Loucy (cell line): ENCODE measurements around the gene KRT27.

Experiments
- H2AFZ ChIP-seq: fragments of 200-600 bp; sonication (generic); 2 replicates; pipeline ENCODE4 v1.6.0; 2016; ENCODE audit warnings: antibody characterized with exemption, mild to moderate bottlenecking, low read length, moderate library complexity
- H3F3A ChIP-seq: fragments of 200-600 bp; 2 replicates; pipeline ENCODE4 v1.6.0; 2016; ENCODE audit warnings: antibody characterized with exemption, low read depth, mild to moderate bottlenecking
- H3K27me3 ChIP-seq: fragments of 200-600 bp; sonication (generic); 2 replicates; pipeline ENCODE4 v1.6.1; 2014; ENCODE audit warnings: low read length, mild to moderate bottlenecking; ENCODE audit not compliant: insufficient read depth, poor library complexity, severe bottlenecking
- H3K36me3 ChIP-seq: fragments of 200-600 bp; sonication (generic); 2 replicates; pipeline ENCODE4 v1.6.1; 2016; ENCODE audit warnings: low read length; ENCODE audit not compliant: insufficient read depth
- H3K4me1 ChIP-seq: fragments of 200-600 bp; sonication (generic); 2 replicates; pipeline ENCODE4 v1.5.1; 2014; ENCODE audit warnings: low read length, mild to moderate bottlenecking; ENCODE audit not compliant: insufficient read depth, poor library complexity, severe bottlenecking
- H3K4me2 ChIP-seq: fragments of 200-600 bp; sonication (generic); 2 replicates; pipeline ENCODE4 v1.6.0; 2014; ENCODE audit warnings: antibody characterized with exemption, low read length, low read depth, mild to moderate bottlenecking; ENCODE audit not compliant: poor library complexity, severe bottlenecking
- H3K4me3 ChIP-seq: fragments of 200-600 bp; sonication (generic); 2 replicates; pipeline ENCODE4 v1.5.1; 2014; ENCODE audit warnings: low read length, mild to moderate bottlenecking, mixed read lengths; ENCODE audit not compliant: poor library complexity, severe bottlenecking
- H3K79me2 ChIP-seq: fragments of 200-600 bp; sonication (generic); 2 replicates; pipeline ENCODE4 v1.6.1; 2014; ENCODE audit warnings: low read length; ENCODE audit not compliant: insufficient read depth
- H3K9ac ChIP-seq: fragments of 200-600 bp; sonication (generic); 2 replicates; pipeline ENCODE4 v1.6.0; 2014; ENCODE audit warnings: mild to moderate bottlenecking, low read depth, low read length, moderate library complexity; ENCODE audit not compliant: poor library complexity, severe bottlenecking
- H3K9me2 ChIP-seq: fragments of 200-600 bp; sonication (generic); replicated peaks from 2 replicates; pipeline ENCODE4 v1.6.1; 2016; ENCODE audit warnings: low read depth, low read length, mixed read lengths
- H3K9me3 ChIP-seq: fragments of 200-600 bp; sonication (generic); 2 replicates; pipeline ENCODE4 v1.6.1; 2014; ENCODE audit warnings: mild to moderate bottlenecking, antibody characterized with exemption, low read length, low read depth; ENCODE audit not compliant: insufficient read depth
- H4K20me1 ChIP-seq: fragments of 200-600 bp; sonication (generic); 2 replicates; pipeline ENCODE4 v1.6.0; 2014; ENCODE audit warnings: antibody characterized with exemption, low read length, mild to moderate bottlenecking; ENCODE audit not compliant: insufficient read depth, poor library complexity, severe bottlenecking
- EZH2phosphoT487 ChIP-seq: fragments of 200-600 bp; IDR thresholded peaks from 2 replicates; pipeline ENCODE4 v1.6.1; 2018; ENCODE audit warnings: antibody characterized with exemption, mild to moderate bottlenecking, moderate library complexity, borderline replicate concordance
- TF ChIP-seq, protein P1 (sequence below): fragments of 200-600 bp; sonication (generic); conservative IDR thresholded peaks from 2 replicates; pipeline ENCODE4 v1.5.1; 2014; ENCODE audit warnings: mild to moderate bottlenecking, antibody characterized with exemption, low read length

The KRT27 gene

DNA sequence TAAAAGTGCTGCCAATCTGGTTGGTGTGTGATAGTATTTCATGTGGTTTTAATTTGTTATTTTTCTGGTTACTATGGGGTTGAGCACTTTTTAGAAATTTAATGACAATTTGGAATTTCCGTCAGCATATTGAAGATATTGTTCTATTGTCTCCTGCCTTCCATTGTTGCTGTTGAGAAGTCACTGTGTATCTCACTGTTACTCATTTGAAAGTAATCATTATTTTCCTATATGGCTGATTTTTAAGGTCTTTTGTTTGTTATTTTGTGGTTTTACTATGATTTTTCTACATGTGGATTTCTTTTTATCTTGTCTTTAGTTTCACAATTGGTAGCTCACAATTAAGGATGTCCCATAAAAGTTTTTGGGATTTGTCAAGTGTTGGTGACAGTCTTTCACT is 18.6 kb downstream of the KRT27 start:
- Histone ChIP-seq H3K27me3 (no peaks in the 10 kb centered on the region), H3K9me3 (peaks cover 23% of the 10 kb centered on the region; the same call in 1 of the 2 replicates), H3F3A (no peaks in the 10 kb centered on the region), H3K9ac (no peak overlapping the region), H3K4me2 (no peak overlapping the region), H4K20me1 (no peaks in the 10 kb centered on the region), H3K79me2 (no peaks in the 10 kb centered on the region), H3K4me3 (no peak overlapping the region), H2AFZ (no peak overlapping the region), H3K4me1 (no peaks in the 10 kb centered on the region), H3K9me2 (no peaks in the 10 kb centered on the region), H3K36me3 (no peaks in the 10 kb centered on the region)
- TF ChIP-seq, protein P1, sequence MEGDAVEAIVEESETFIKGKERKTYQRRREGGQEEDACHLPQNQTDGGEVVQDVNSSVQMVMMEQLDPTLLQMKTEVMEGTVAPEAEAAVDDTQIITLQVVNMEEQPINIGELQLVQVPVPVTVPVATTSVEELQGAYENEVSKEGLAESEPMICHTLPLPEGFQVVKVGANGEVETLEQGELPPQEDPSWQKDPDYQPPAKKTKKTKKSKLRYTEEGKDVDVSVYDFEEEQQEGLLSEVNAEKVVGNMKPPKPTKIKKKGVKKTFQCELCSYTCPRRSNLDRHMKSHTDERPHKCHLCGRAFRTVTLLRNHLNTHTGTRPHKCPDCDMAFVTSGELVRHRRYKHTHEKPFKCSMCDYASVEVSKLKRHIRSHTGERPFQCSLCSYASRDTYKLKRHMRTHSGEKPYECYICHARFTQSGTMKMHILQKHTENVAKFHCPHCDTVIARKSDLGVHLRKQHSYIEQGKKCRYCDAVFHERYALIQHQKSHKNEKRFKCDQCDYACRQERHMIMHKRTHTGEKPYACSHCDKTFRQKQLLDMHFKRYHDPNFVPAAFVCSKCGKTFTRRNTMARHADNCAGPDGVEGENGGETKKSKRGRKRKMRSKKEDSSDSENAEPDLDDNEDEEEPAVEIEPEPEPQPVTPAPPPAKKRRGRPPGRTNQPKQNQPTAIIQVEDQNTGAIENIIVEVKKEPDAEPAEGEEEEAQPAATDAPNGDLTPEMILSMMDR: no peak
- TF ChIP-seq EZH2phosphoT487: no peak

DNA sequence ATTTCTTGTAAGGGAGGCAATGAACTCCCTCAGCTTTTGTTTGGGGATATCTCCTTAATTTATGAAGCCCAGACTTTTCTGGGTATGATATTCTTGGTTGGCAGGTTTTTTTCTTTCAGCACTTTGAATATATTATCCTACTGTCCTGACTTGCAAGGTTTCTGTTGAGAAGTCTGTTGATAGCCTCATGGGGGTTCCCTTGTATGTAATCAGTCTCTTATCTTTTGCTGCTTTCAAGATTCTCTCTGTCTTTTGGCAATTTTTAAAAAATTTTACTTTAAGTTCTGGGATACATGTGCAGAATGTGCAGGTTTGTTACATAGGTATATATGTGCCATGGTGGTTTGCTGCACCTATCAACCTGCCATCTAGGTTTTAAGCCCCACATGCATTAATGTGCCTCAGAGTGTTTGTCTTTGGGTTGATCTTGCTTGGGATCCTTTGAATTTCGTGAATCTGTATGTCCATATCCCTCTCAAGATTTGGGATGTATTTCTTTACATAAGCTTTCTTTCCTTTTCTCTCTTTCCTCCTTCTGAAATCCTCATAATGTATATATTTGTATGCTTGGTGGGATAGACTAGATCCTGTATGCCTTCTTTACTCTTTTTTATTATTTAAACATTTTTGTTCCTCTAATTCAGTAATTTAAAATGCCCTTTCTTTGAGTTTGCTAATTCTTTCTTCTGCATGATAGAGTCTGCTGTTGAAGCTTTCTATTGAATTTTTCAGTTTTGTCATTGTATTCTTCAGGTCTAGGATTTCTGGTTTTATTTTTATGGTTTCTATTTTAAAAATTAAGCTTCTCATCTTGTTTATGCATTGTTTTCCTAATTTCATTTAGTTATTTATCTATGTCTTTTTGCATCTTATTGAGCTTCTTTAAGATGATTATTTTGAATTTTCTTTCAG is 22.0 kb downstream of the KRT27 start:
- H3K9me2 ChIP-seq: no peaks in the 10 kb centered on the region
- peaks cover 5% of the 10 kb centered on the region for H3K27me3 ChIP-seq
- no peak overlapping the region for H2AFZ ChIP-seq
- no peaks in the 10 kb centered on the region for H3F3A ChIP-seq
- no peaks in the 10 kb centered on the region for H3K4me1 ChIP-seq
- H3K36me3 ChIP-seq: no peaks in the 10 kb centered on the region
- peaks cover 23% of the 10 kb centered on the region; the same call in 1 of the 2 replicates for H3K9me3 ChIP-seq
- no peak overlapping the region for H3K4me2 ChIP-seq
- no peaks in the 10 kb centered on the region for H4K20me1 ChIP-seq
- no peak overlapping the region for H3K4me3 ChIP-seq
- no peak overlapping the region for H3K9ac ChIP-seq
- H3K79me2 ChIP-seq: no peaks in the 10 kb centered on the region
- TF ChIP-seq, protein P1: no peak
- no peak for TF ChIP-seq EZH2phosphoT487

DNA sequence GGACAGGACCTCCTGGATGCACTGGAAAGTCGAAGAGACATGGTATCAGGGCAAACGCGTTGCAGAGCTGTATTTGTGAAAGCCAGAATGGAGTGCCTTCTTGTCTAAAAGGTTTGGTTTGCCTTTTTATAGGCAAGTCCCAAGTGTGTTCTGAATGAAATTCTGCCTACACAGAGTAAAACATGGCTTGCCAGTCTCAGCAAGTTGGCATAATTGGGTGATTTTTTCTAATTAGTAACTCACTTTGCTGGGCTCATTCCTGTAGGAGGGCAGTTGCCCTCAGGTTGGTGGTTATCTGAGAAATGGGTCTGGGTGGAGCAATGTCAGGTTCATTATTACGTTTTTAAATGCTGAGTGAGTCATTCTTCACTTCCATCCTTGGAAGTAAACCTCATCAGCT is 27.1 kb downstream of the KRT27 start, which contains the start of gene KRT25:
KRT25 (minus strand) TSS at position 101 of the 400 bp plus-strand sequence; CDS start at position 41, 60 bp downstream.
- peaks cover 5% of the 10 kb centered on the region for H3K27me3 ChIP-seq

More for the DNA sequence above, 27.1 kb downstream of the KRT27 start, which contains the start of gene KRT25:
- H2AFZ ChIP-seq: no peak within 1 kb of the TSS
- H3K9ac ChIP-seq: no peak within 1 kb of the TSS
- no peak within 1 kb of the TSS for H3K4me2 ChIP-seq
- no peaks in the 10 kb centered on the region for H4K20me1 ChIP-seq
- H3K9me3 ChIP-seq: peaks cover 12% of the 10 kb centered on the region; the same call in 1 of the 2 replicates
- H3F3A ChIP-seq: no peaks in the 10 kb centered on the region
- no peak within 1 kb of the TSS for H3K4me3 ChIP-seq
- H3K79me2 ChIP-seq: no peaks in the 10 kb centered on the region
- H3K9me2 ChIP-seq: no peaks in the 10 kb centered on the region
- H3K4me1 ChIP-seq: peaks cover 8% of the 10 kb centered on the region
- TF ChIP-seq, protein P1: no peak
- no peak for TF ChIP-seq EZH2phosphoT487
- H3K36me3 ChIP-seq: no peaks in the 10 kb centered on the region
